ENCODE results near the gene TMEM95.

The TMEM95 gene

GRCh38 chr17:7355053-7355452 is at the start of gene TMEM95:
TMEM95 (plus strand) TSS chr17:7355156; CDS start chr17:7355205, 49 bp downstream.
- intact Hi-C loops (cut with DNase I): loop anchor here (10.0 kb wide), 2 partner anchors 80 to 220 kb away; partner anchors contain the start of genes CD68, FGF11 and TMEM102
- DNase-seq: peak; percentile 36 to 90 (median 77)

GRCh38 chr17:7306911-7307685 is 47.9 kb upstream of the TMEM95 start, which contains the start of gene EIF5A:
EIF5A (plus strand) TSS chr17:7307628; CDS start chr17:7309636, 2,008 bp downstream.
- intact Hi-C loops (cut with DNase I): loop anchor here (5.0 kb wide), 1 partner anchor 55 kb away; the partner anchor contains the start of genes CTDNEP1 and ELP5
- DNase-seq: peak; percentile 98 to 100 (median 99)

- intact Hi-C loops (cut with DNase I): loop anchor here (5.0 kb wide), 1 partner anchor 56 kb away; the partner anchor contains the start of genes CTDNEP1 and ELP5
- peak in 32 of 42 donors; percentile 9 to 71 (median 45) for DNase-seq
Measured at GRCh38 chr17:7307686-7308624, 47.0 kb upstream of the TMEM95 start.

GRCh38 chr17:7308625-7309433 is 46.1 kb upstream of the TMEM95 start:
- intact Hi-C loops (cut with DNase I): loop anchor here (5.0 kb wide), 1 partner anchor 57 kb away; the partner anchor contains the start of genes CTDNEP1 and ELP5

GRCh38 chr17:7309628-7310027 is 45.3 kb upstream of the TMEM95 start:
- intact Hi-C loops (cut with DNase I): loop anchor here (5.0 kb wide), 1 partner anchor 57 kb away; the partner anchor contains the start of genes CTDNEP1 and ELP5

More at GRCh38 chr17:7308625-7309433, 46.1 kb upstream of the TMEM95 start:
- peak; percentile 28 to 84 (median 64) for DNase-seq

GRCh38 chr17:7311110-7311705 is 43.7 kb upstream of the TMEM95 start:
- intact Hi-C loops (cut with DNase I): no loop called here
- no peak for DNase-seq

More at GRCh38 chr17:7309628-7310027, 45.3 kb upstream of the TMEM95 start:
- DNase-seq: no peak

- DNase-seq: no peak
- intact Hi-C loops (cut with DNase I): no loop called here
Measured at GRCh38 chr17:7312432-7313087, 42.4 kb upstream of the TMEM95 start.

- DNase-seq: no peak
- intact Hi-C loops (cut with DNase I): no loop called here
Measured at GRCh38 chr17:7313088-7313889, 41.7 kb upstream of the TMEM95 start.

- no peak for DNase-seq
- intact Hi-C loops (cut with DNase I): no loop called here
Measured at GRCh38 chr17:7313890-7314718, 40.9 kb upstream of the TMEM95 start.

GRCh38 chr17:7314719-7315569 is 40.0 kb upstream of the TMEM95 start, which contains the start of gene GPS2:
GPS2 (minus strand) TSS chr17:7315360; CDS start chr17:7315052, 308 bp downstream.
- intact Hi-C loops (cut with DNase I): no loop called here
- DNase-seq: peak; percentile 84 to 98 (median 94)

- peak; percentile 22 to 85 (median 63) for DNase-seq
- intact Hi-C loops (cut with DNase I): no loop called here
Measured at GRCh38 chr17:7315570-7316235, 39.3 kb upstream of the TMEM95 start.

- DNase-seq: no peak
- intact Hi-C loops (cut with DNase I): no loop called here
Measured at GRCh38 chr17:7317161-7317803, 37.7 kb upstream of the TMEM95 start.

- DNase-seq: no peak
- intact Hi-C loops (cut with DNase I): no loop called here
Measured at GRCh38 chr17:7318121-7318860, 36.7 kb upstream of the TMEM95 start.

Measured in head of caudate nucleus (tissue), 42 donors.